CD4-positive, alpha-beta T cell treated with Interleukin-17A for 1 hour (primary cell): ENCODE results near the gene ARHGAP24.

Source experiments
- DNase-seq: peaks from one replicate; pipeline ENCODE4 v3.0.0-alpha.2; 2020

Gene ARHGAP24

GRCh38 chr4:85747882-85748491 is 273.0 kb downstream of the ARHGAP24 start:
- peak; percentile 13 for DNase-seq

- no peak for DNase-seq
Observed at GRCh38 chr4:85748654-85749053, 273.7 kb downstream of the ARHGAP24 start.

- no peak for DNase-seq
Observed at GRCh38 chr4:85751866-85752265, 276.9 kb downstream of the ARHGAP24 start.

- DNase-seq: no peak
Observed at GRCh38 chr4:85755285-85755684, 280.3 kb downstream of the ARHGAP24 start.

GRCh38 chr4:85756938-85757337 is 282.0 kb downstream of the ARHGAP24 start:
- DNase-seq: no peak

GRCh38 chr4:85759388-85759787 is 284.4 kb downstream of the ARHGAP24 start:
- DNase-seq: no peak

- DNase-seq: no peak
Observed at GRCh38 chr4:85760511-85760910, 285.6 kb downstream of the ARHGAP24 start.

- no peak for DNase-seq
Observed at GRCh38 chr4:85761803-85762528, 287.0 kb downstream of the ARHGAP24 start.

- no peak for DNase-seq
Observed at GRCh38 chr4:85762529-85762871, 287.6 kb downstream of the ARHGAP24 start.

GRCh38 chr4:85763202-85763601 is 288.3 kb downstream of the ARHGAP24 start:
- no peak for DNase-seq

- DNase-seq: no peak
Observed at GRCh38 chr4:85767649-85768048, 292.7 kb downstream of the ARHGAP24 start.

GRCh38 chr4:85769009-85769408 is 294.1 kb downstream of the ARHGAP24 start:
- DNase-seq: no peak

GRCh38 chr4:85772470-85772869 is 297.5 kb downstream of the ARHGAP24 start:
- DNase-seq: no peak

- no peak for DNase-seq
Observed at GRCh38 chr4:85773372-85773771, 298.4 kb downstream of the ARHGAP24 start.

GRCh38 chr4:85774000-85774399 is 299.1 kb downstream of the ARHGAP24 start:
- DNase-seq: no peak

- DNase-seq: no peak
Observed at GRCh38 chr4:85774489-85774888, 299.5 kb downstream of the ARHGAP24 start.

GRCh38 chr4:85776096-85776495 is 301.1 kb downstream of the ARHGAP24 start:
- no peak for DNase-seq

GRCh38 chr4:85776579-85776978 is 301.6 kb downstream of the ARHGAP24 start:
- no peak for DNase-seq

GRCh38 chr4:85777908-85778631 is 303.1 kb downstream of the ARHGAP24 start:
- DNase-seq: no peak

- DNase-seq: no peak
Observed at GRCh38 chr4:85778632-85779131, 303.7 kb downstream of the ARHGAP24 start.

GRCh38 chr4:85779165-85779564 is 304.2 kb downstream of the ARHGAP24 start:
- no peak for DNase-seq

- DNase-seq: no peak
Observed at GRCh38 chr4:85780664-85781063, 305.7 kb downstream of the ARHGAP24 start.

- DNase-seq: no peak
Observed at GRCh38 chr4:85783483-85783882, 308.5 kb downstream of the ARHGAP24 start.

GRCh38 chr4:85783900-85784299 is 308.9 kb downstream of the ARHGAP24 start:
- no peak for DNase-seq
